NCI-H748 (cell line): ENCODE results near the gene IFNA10.
A peak's percentile ranks its signal among the peaks of the same experiment; 100 is the strongest.
"Not testable (repeated sequence)": the region's sequence is repeated elsewhere in the genome, so short reads cannot be mapped to it uniquely, and the experiment has no call there.

Experiments used
- DNase-seq: peaks from one replicate; lab custom pipeline; 2025; ENCODE audit not compliant: unreplicated experiment; lab: John Stamatoyannopoulos, UW

The IFNA10 gene

DNA sequence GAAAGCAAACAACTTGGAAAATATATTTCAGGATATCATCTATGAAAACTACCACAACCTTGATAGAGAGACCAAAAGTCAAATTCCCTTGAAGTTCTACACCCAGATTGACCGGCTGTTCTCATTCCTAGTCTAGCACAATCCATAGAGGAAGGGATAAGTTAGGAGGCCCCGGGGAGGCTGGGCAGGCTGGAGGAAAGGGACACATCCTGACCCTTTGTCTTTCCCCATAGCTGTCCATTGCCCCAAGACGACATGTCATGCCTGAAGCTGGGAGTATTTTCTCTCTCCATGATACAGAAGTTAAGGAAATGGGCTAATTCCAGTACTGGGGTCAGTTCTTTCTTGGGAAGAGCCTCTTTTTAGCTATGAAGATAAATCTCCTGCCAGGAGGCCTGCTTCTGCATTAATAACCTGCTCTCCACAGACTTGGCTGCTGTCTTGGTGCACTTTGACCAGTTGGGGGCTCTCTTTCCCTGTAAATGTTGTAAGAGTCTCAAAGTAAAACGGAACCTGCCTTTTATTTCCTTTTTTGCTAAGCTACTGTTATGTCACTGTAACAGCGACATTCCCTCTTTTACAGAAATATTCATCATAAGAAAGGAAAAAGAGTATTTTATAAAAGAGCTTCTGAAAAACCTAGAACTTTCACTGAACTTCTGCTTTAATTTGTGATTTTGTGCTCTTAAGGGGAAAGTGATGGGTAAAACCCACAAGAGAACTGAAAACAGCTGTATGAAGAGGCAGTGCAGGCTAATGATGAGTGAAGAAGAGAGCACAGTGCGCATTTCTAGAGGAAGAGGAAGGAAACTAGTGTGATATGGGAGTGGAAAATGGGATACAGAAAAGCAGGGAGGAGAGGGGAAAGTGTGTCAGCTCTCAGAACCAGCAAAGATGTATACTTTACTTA, 11.8 kb downstream of the IFNA10 start:
- DNase-seq: peak; percentile 23

DNA sequence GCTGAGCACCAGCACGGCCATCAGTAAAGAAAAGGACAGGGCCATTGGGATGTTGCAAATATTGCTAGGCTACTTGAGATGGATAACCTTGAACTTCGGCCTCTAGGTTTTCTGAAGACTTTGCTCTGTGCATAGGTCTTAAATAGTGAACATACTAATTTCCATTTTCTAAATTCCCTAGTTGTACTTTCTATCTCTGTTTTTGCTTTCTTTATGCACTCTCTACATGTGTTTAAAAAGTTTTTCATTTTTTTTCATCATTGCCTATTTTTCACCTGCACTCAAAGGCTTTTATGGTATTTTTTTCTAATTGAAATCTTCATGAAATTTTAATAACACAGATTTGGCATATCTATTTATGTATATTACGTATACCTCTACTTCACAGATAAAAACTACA, 19.5 kb downstream of the IFNA10 start, which contains the start of gene IFNA4:
Gene IFNA4 (minus strand): TSS at position 101 of the 400 bp plus-strand sequence. CDS start 56 bp downstream, at position 45.
- not testable (repeated sequence) for DNase-seq

DNA sequence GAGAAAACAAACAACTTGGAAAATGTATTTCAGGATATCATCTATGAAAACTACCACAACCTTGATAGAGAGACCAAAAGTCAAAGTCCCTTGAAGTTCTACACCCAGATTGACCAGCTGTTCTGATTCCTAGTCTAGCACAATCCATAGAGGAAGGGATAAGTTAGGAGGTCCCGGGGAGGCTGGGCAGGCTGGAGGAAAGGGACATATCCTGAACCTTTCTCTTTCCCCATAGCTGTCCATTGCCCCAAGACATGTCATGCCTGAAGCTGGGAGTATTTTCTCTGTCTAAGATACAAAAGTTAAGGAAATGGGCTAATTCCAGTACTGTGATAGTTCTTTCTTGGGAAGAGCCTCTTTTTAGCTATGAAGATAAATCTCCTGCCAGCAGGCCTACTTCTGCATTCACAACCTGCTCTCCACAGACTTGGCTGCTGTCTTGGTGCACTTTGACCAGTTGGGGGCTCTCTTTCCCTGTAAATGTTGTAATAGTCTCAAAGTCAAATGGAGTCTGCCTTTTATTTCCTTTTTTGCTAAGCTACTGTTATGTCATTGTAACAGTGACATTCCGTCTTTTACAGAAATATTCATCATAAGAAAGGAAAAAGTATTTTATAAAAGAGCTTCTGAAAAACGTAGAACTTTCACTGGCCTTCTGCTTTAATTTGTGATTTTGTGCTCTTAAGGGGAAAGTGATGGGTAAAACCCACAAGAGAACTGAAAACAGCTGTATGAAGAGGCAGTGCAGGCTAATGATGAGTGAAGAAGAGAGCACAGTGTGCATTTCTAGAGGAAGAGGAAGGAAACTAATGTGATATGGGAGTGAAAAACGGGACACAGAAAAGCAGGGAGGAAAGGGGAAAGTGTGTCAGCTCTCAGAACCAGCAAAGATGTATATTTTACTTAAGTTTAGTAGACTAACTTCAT, 23.9 kb downstream of the IFNA10 start:
- DNase-seq: peak; percentile 6

DNA sequence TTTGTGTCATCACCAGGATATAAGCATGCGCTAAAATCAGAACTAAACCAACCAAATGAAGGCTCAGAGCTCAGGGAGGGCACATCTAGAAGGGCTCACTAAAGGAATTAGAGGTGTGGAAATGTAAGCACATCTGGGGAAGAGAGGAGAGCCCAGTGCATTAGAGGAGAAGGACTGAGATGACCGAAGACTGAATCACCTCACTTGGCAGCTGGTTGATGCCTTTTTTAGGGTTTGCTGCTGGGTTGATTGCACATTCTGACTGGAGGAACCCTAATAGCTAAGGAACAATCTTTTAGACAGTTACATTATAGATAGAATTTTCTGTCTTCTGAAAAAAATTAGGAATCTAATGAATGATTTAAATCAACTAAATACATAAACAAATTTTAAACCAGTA, 32.3 kb downstream of the IFNA10 start:
- no peak for DNase-seq

DNA sequence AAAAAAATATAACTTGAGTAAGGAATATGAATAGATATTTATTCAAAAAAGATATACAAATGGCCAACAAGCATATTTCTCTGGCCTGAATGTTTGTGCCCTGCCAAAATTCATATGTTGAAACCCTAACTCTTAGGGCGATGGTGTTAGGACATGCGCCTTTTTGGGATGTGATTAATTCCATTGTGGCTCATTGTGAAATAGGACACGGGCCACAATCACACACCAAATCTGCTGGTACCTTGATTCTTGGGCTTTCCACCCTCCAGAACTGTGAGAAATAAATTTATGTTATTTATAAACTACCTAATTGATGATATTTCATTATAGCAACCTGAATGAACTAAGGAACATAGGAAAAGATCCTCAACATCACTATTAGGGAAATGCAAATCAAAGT, 34.8 kb downstream of the IFNA10 start:
- no peak for DNase-seq

DNA sequence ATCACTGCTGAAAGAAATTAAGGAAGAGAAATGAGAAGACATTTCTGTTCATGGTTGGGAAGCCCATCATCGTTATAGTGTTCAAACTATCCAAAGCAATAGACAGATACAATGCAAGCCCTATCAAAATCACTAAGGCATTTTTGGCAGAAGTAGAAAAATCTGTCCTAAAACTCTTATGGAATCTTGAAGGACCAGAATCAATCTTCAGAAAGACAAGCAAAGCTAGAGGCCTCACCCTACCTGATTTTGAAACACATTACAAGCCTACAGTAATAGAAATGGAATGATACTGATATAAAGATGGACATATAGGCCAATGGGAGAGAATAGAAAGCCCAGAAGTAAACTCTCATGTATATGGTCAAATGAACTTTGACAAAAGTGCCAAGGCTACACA, 35.6 kb downstream of the IFNA10 start:
- DNase-seq: no peak

DNA sequence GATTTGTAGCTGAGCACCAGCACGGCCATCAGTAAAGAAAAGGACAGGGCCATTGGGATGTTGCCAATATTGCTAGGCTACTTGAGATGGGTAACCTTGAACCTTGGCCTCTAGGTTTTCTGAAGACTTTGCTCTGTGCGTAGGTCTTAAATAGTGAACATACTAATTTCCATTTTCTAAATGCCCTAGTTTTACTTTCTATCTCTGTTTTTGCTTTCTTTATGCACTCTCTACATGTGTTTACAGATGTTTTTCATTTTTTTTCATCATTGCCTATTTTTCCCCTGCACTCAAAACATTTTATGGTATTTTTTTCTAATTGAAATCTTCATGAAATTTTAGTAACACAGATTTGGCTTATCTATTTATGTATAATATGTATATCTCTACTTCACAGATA, 40.4 kb downstream of the IFNA10 start, which contains the start of gene IFNA21:
Gene IFNA21 (minus strand): TSS at position 101 of the 400 bp plus-strand sequence. CDS start 48 bp downstream, at position 53.
- DNase-seq: not testable (repeated sequence)

DNA sequence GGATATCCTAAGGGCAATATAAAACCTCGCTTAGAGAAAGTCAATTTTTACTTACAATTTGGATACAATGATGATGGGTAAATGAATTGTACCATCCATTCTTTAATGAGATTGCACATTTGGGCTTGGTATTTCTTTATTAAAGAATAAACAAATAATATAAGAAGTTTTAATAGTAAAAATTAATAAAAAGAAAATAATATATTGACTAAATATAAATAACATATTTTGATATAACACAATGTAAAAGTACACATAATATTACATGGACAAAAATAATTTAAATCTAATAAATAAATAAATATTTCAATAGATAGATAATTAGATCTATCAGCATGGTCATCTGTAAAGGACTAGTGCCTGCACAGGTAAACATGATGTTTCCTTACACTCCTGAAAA, 41.4 kb downstream of the IFNA10 start:
- no peak for DNase-seq

DNA sequence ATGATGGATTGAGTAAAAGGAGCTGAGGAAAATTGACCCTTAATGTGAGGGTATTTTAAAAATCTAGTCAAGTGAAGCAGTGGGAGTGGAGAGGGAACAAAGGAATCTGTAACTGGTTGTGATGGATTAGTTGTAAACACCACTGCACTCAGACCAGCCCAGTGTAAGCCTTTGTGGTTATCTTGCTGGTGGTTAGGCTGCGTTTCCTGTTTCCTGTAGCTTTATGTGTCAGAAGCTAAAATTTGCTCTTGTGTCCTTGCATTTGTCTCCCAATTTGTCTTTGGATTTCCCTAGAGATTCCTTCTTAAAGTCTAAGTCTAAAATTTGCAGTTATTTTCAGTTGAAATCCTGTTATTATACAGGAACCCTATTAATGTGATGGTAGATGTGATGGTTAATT, 46.8 kb downstream of the IFNA10 start:
- DNase-seq: no peak
